ENCODE measurements around the gene RTN4R. TPM values are rescaled to one million over a fixed set of nuclear protein-coding genes. Genes with fewer than 3 reads are reported as not detected.

The RTN4R gene
- total and polyA plus RNA-seq, 2 experiments from 2014 or later: 10.6 to 38.4 TPM

DNA sequence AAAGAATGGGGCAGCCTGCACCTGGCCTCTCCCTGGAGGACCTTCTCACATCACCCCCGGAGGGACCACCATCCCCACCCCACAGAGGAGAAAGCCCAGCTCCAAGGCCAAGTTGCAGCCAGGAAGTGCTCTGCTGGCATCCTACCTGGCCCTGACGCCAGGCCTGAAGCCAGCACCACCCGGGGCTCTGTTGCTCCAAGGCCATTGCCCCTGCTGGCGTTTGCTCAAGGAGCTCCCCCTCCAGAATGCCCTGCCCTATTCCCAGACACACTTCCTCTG lies 10.2 kb downstream of the RTN4R start (continued):
- no peak for TF ChIP-seq EZH2 (IDR thresholded peaks at IDR 0.05; ENCODE audit: low read depth, unreplicated experiment)

DNA sequence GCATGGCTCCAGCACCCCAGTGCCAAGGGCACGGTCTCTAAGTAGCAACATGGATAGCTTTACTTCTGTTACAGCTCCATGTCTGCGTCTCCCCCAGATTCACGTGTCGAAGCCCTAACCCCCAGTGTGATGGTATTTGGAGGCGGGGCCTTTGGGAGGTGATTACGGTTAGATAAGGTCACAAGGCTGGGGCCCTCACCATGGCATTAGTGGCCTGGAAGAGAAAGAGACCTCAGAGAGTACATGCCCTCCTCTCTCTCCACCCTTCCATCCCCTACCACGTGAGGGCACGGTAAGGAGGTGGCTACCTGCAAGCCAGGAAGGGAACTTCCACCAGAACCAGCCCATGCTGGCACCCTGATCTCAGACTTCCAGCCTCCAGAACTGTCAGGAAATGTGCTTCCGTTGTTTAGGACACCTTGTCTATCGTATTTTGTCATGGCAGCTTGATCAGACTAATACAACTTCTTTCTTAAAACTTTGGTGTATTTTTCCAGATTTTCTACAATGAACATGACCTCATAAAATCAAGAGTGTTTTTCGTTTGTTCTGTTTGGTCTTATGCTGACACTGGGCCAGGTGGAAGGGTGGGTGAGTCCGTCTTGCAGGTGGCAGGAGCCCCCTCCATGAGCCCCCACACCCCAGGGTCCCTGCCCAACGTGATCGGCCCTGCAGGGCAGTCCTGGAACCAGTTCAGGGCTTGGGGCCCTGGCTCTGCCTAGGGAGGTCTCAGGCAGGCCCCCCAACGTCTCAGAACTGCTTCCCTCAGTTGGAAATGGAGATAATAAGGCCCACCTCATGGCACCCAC lies 10.7 kb downstream of the RTN4R start:
- Histone ChIP-seq H3K27ac (ENCODE audit: low read depth) (no peak overlapping the region), H3K36me3 (ENCODE audit: insufficient read depth) (no peaks in the 10 kb centered on the region), H3K4me3 (no peak overlapping the region), H3K79me2 (replicated peaks; ENCODE audit: insufficient read depth) (peaks cover 19% of the 10 kb centered on the region), H3K4me2 (no peak overlapping the region), H3F3A (replicated peaks; ENCODE audit: low read depth) (no peaks in the 10 kb centered on the region), H3K9me2 (ENCODE audit: insufficient read depth) (no peaks in the 10 kb centered on the region), H2AFZ (no peak overlapping the region), H3K27me3 (ENCODE audit: insufficient read depth) (no peaks in the 10 kb centered on the region), H4K20me1 (replicated peaks; ENCODE audit: insufficient read depth) (peaks cover 8% of the 10 kb centered on the region), H3K4me1 (ENCODE audit: insufficient read depth) (no peaks in the 10 kb centered on the region)
- no peak overlapping the region for H3K27ac Mint-ChIP-seq
- no peak for ATAC-seq
- no peak for DNase-seq (ENCODE audit: low spot score)
- H3K36me3 Mint-ChIP-seq (ENCODE audit: low read depth): no peaks in the 10 kb centered on the region
- H3K4me1 Mint-ChIP-seq: peaks cover 7% of the 10 kb centered on the region; the same call in 2 of the 3 replicates
- no peaks in the 10 kb centered on the region for H3K27me3 Mint-ChIP-seq (ENCODE audit: insufficient read depth, low read depth, poor library complexity)
- 0 out of 3 replicates have a peak, but pooled peaks cover 2% of the 10 kb centered on the region for H3K9me3 Mint-ChIP-seq
- no peak overlapping the region for H3K4me3 Mint-ChIP-seq
- TF ChIP-seq EZH2phosphoT487 (IDR thresholded peaks at IDR 0.05; ENCODE audit: unreplicated experiment) (no peak), ZNF114 (CRISPR knock-in tag; IDR thresholded peaks at IDR 0.05) (no peak), NANOG (IDR thresholded peaks at IDR 0.05; ENCODE audit: borderline replicate concordance) (no peak), EZH2 (IDR thresholded peaks at IDR 0.05; ENCODE audit: low read depth, unreplicated experiment) (no peak), ZNF331 (CRISPR knock-in tag; IDR thresholded peaks at IDR 0.05; ENCODE audit: low read depth) (no peak), CREB1 (CRISPR knock-in tag; IDR thresholded peaks at IDR 0.05; ENCODE audit: low read depth) (no peak), CTCF (conservative IDR thresholded peaks at IDR 0.05; ENCODE audit: low read depth in 2 of 2) (no peak), POLR2AphosphoS5 (IDR thresholded peaks at IDR 0.05; ENCODE audit: low read depth) (no peak), REST (IDR thresholded peaks at IDR 0.05; ENCODE audit: unreplicated experiment) (no peak), JUNB (IDR thresholded peaks at IDR 0.05; ENCODE audit: unreplicated experiment) (no peak), ETS1 (IDR thresholded peaks at IDR 0.05) (no peak)
- TF ChIP-seq, protein P1, sequence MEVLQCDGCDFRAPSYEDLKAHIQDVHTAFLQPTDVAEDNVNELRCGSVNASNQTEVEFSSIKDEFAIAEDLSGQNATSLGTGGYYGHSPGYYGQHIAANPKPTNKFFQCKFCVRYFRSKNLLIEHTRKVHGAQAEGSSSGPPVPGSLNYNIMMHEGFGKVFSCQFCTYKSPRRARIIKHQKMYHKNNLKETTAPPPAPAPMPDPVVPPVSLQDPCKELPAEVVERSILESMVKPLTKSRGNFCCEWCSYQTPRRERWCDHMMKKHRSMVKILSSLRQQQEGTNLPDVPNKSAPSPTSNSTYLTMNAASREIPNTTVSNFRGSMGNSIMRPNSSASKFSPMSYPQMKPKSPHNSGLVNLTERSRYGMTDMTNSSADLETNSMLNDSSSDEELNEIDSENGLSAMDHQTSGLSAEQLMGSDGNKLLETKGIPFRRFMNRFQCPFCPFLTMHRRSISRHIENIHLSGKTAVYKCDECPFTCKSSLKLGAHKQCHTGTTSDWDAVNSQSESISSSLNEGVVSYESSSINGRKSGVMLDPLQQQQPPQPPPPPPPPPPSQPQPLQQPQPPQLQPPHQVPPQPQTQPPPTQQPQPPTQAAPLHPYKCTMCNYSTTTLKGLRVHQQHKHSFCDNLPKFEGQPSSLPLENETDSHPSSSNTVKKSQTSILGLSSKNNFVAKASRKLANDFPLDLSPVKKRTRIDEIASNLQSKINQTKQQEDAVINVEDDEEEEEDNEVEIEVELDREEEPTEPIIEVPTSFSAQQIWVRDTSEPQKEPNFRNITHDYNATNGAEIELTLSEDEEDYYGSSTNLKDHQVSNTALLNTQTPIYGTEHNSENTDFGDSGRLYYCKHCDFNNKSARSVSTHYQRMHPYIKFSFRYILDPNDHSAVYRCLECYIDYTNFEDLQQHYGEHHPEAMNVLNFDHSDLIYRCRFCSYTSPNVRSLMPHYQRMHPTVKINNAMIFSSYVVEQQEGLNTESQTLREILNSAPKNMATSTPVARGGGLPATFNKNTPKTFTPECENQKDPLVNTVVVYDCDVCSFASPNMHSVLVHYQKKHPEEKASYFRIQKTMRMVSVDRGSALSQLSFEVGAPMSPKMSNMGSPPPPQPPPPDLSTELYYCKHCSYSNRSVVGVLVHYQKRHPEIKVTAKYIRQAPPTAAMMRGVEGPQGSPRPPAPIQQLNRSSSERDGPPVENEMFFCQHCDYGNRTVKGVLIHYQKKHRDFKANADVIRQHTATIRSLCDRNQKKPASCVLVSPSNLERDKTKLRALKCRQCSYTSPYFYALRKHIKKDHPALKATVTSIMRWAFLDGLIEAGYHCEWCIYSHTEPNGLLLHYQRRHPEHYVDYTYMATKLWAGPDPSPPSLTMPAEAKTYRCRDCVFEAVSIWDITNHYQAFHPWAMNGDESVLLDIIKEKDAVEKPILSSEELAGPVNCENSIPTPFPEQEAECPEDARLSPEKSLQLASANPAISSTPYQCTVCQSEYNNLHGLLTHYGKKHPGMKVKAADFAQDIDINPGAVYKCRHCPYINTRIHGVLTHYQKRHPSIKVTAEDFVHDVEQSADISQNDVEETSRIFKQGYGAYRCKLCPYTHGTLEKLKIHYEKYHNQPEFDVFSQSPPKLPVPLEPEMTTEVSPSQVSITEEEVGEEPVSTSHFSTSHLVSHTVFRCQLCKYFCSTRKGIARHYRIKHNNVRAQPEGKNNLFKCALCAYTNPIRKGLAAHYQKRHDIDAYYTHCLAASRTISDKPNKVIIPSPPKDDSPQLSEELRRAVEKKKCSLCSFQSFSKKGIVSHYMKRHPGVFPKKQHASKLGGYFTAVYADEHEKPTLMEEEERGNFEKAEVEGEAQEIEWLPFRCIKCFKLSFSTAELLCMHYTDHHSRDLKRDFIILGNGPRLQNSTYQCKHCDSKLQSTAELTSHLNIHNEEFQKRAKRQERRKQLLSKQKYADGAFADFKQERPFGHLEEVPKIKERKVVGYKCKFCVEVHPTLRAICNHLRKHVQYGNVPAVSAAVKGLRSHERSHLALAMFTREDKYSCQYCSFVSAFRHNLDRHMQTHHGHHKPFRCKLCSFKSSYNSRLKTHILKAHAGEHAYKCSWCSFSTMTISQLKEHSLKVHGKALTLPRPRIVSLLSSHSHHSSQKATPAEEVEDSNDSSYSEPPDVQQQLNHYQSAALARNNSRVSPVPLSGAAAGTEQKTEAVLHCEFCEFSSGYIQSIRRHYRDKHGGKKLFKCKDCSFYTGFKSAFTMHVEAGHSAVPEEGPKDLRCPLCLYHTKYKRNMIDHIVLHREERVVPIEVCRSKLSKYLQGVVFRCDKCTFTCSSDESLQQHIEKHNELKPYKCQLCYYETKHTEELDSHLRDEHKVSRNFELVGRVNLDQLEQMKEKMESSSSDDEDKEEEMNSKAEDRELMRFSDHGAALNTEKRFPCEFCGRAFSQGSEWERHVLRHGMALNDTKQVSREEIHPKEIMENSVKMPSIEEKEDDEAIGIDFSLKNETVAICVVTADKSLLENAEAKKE (CRISPR knock-in tag; IDR thresholded peaks at IDR 0.05): no peak
